HEK293 (cell line): ENCODE data around the gene RAB7B.

Experiments
- CTCF ChIA-PET: fragments of 350-600 bp; formaldehyde crosslinking; extraction: SDS; loops from one replicate; lab custom pipeline; 2021; ENCODE audit warnings: antibody characterized with exemption; lab: Yijun Ruan, JAX
- POLR2A ChIA-PET: fragments of 300-600 bp; formaldehyde crosslinking; extraction: SDS; loops from one replicate; lab custom pipeline; 2020; ENCODE audit warnings: antibody characterized with exemption, inconsistent platforms; lab: Yijun Ruan, JAX
- H3K27ac ChIP-seq: fragments of 200-500 bp; sonication (Bioruptor generic); 2 replicates; pipeline ENCODE4 v1.5.1; 2014; ENCODE audit warnings: low read depth, low read length, control low read depth, inconsistent platforms; ENCODE audit errors: extremely low read depth
- H3K36me3 ChIP-seq, 2 experiments: fragments of 200-500 bp in 1 of 2; sonication (Bioruptor generic) in 1 of 2; 1 replicate in 1 of 2; 2 replicates in 1 of 2; pipeline ENCODE4 v1.5.1; 2014 to 2017; ENCODE audit warnings: inconsistent platforms in 2 of 2, low read length in 2 of 2; ENCODE audit not compliant: control insufficient read depth in 2 of 2, insufficient read depth in 1 of 2
- H3K4me1 ChIP-seq: fragments of 200-500 bp; sonication (Bioruptor generic); 2 replicates; pipeline ENCODE4 v1.5.1; 2014; ENCODE audit warnings: mild to moderate bottlenecking, low read length, inconsistent platforms; ENCODE audit not compliant: control insufficient read depth, insufficient read depth
- H3K4me3 ChIP-seq: 2 replicates; pipeline ENCODE4 v1.5.1; 2011; ENCODE audit warnings: low read depth, mild to moderate bottlenecking, control low read depth, low read length, moderate library complexity
- H3K9me3 ChIP-seq: fragments of 200-500 bp; sonication (Bioruptor generic); 2 replicates; pipeline ENCODE4 v1.5.1; 2014; ENCODE audit warnings: low read depth, low read length, inconsistent platforms; ENCODE audit not compliant: control insufficient read depth, insufficient read depth
- ATF2 ChIP-seq: fragments of 450-650 bp; formaldehyde crosslinking; IDR thresholded peaks from 2 replicates; pipeline ENCODE4 v1.5.1; 2016; ENCODE audit warnings: missing biosample characterization, missing genetic modification characterization, low read depth
- KLF16 ChIP-seq: fragments of 450-650 bp; formaldehyde crosslinking; IDR thresholded peaks from 2 replicates; pipeline ENCODE4 v1.5.1; 2017; ENCODE audit warnings: missing biosample characterization, missing genetic modification characterization
- KLF9 ChIP-seq: fragments of 450-650 bp; formaldehyde crosslinking; IDR thresholded peaks from 2 replicates; pipeline ENCODE4 v1.5.1; 2016; ENCODE audit warnings: missing biosample characterization, missing genetic modification characterization, low read depth
- MEIS1 ChIP-seq: sonication (generic); formaldehyde crosslinking; IDR thresholded peaks from 2 replicates; pipeline ENCODE4 v1.8.1; 2022; ENCODE audit warnings: missing genetic modification reagents, mild to moderate bottlenecking, borderline replicate concordance
- PATZ1 ChIP-seq: fragments of 450-650 bp; formaldehyde crosslinking; IDR thresholded peaks from 2 replicates; pipeline ENCODE4 v1.5.1; 2016; ENCODE audit warnings: missing biosample characterization, missing genetic modification characterization
- PRDM1 ChIP-seq: fragments of 450-650 bp; formaldehyde crosslinking; IDR thresholded peaks from 2 replicates; pipeline ENCODE4; 2016; ENCODE audit warnings: missing biosample characterization, missing genetic modification characterization
- PRDM10 ChIP-seq: fragments of 450-650 bp; formaldehyde crosslinking; IDR thresholded peaks from 2 replicates; pipeline ENCODE4 v1.5.1; 2016; ENCODE audit warnings: missing biosample characterization, missing genetic modification characterization
- SCRT1 ChIP-seq: fragments of 450-650 bp; formaldehyde crosslinking; IDR thresholded peaks from 2 replicates; pipeline ENCODE4 v1.5.1; 2016; ENCODE audit warnings: missing biosample characterization, missing genetic modification characterization, borderline replicate concordance
- SCRT2 ChIP-seq: fragments of 450-650 bp; formaldehyde crosslinking; IDR thresholded peaks from 2 replicates; pipeline ENCODE4 v1.5.1; 2016; ENCODE audit warnings: missing biosample characterization, missing genetic modification characterization
- ZBTB44 ChIP-seq: fragments of 450-650 bp; IDR thresholded peaks from 2 replicates; pipeline ENCODE4 v1.5.1; 2018; ENCODE audit warnings: missing biosample characterization, mild to moderate bottlenecking, missing genetic modification characterization
- ZBTB48 ChIP-seq: fragments of 450-650 bp; formaldehyde crosslinking; IDR thresholded peaks from 2 replicates; pipeline ENCODE4 v1.5.1; 2016; ENCODE audit warnings: missing biosample characterization, missing genetic modification characterization
- ZBTB6 ChIP-seq: fragments of 450-650 bp; formaldehyde crosslinking; IDR thresholded peaks from 2 replicates; pipeline ENCODE4 v1.5.1; 2017; ENCODE audit warnings: missing biosample characterization, missing genetic modification characterization
- ZEB2 ChIP-seq: fragments of 450-650 bp; formaldehyde crosslinking; IDR thresholded peaks from 2 replicates; pipeline ENCODE4 v1.5.1; 2016; ENCODE audit warnings: missing biosample characterization, missing genetic modification characterization
- ZFHX2 ChIP-seq: fragments of 450-650 bp; formaldehyde crosslinking; conservative IDR thresholded peaks from 2 replicates; pipeline ENCODE4 v1.5.1; 2016; ENCODE audit warnings: missing biosample characterization, missing genetic modification characterization
- ZNF157 ChIP-seq: fragments of 450-650 bp; formaldehyde crosslinking; IDR thresholded peaks from 2 replicates; pipeline ENCODE4 v1.5.1; 2016; ENCODE audit warnings: missing biosample characterization, missing genetic modification characterization
- ZNF174 ChIP-seq: fragments of 450-650 bp; formaldehyde crosslinking; IDR thresholded peaks from 2 replicates; pipeline ENCODE4 v1.5.0; 2017; ENCODE audit warnings: missing biosample characterization, mild to moderate bottlenecking, missing genetic modification characterization
- ZNF26 ChIP-seq: fragments of 450-650 bp; formaldehyde crosslinking; IDR thresholded peaks from 2 replicates; pipeline ENCODE4 v1.5.1; 2016; ENCODE audit warnings: missing biosample characterization, missing genetic modification characterization
- ZNF366 ChIP-seq: fragments of 450-650 bp; formaldehyde crosslinking; conservative IDR thresholded peaks from 2 replicates; pipeline ENCODE4 v1.5.1; 2016; ENCODE audit warnings: missing biosample characterization, missing genetic modification characterization
- ZNF529 ChIP-seq: fragments of 450-650 bp; formaldehyde crosslinking; IDR thresholded peaks from 2 replicates; pipeline ENCODE4 v1.5.1; 2017; ENCODE audit warnings: missing genetic modification characterization, missing biosample characterization; ENCODE audit not compliant: insufficient replicate concordance
- ZNF792 ChIP-seq: fragments of 450-650 bp; formaldehyde crosslinking; IDR thresholded peaks from 2 replicates; pipeline ENCODE4 v1.5.1; 2016; ENCODE audit warnings: missing biosample characterization, missing genetic modification characterization
- ZSCAN23 ChIP-seq: fragments of 450-650 bp; formaldehyde crosslinking; IDR thresholded peaks from 2 replicates; pipeline ENCODE4 v1.5.1; 2016; ENCODE audit warnings: missing biosample characterization, missing genetic modification characterization

Gene RAB7B

GRCh38 chr1:205936846-205937586 is 66.2 kb downstream of the RAB7B start:
- Histone ChIP-seq H3K4me3 (no peak overlapping the region), H3K9me3 (no peaks in the 10 kb centered on the region), H3K4me1 (peaks cover 8% of the 10 kb centered on the region), H3K27ac (no peak overlapping the region), H3K36me3 (no peaks in the 10 kb centered on the region)
- no peak for TF ChIP-seq PATZ1 (tag by site-specific recombination)
- TF ChIP-seq ZBTB48 (tag by site-specific recombination) = no peak
- 0 out of 2 replicates have a peak, but pooled peaks have one; percentile 12 for TF ChIP-seq SCRT1 (tag by site-specific recombination)
- 0 out of 2 replicates have a peak, but pooled peaks have one; percentile 33 for TF ChIP-seq PRDM1
- peak; percentile 91 for TF ChIP-seq SCRT2
- ChIA-PET CTCF (interaction anchor here (0.6 kb wide), 1 partner anchor 92 kb away, joined by 3 read pairs; no protein-coding TSS in a partner anchor), POLR2A (no interaction called here)

- CTCF ChIA-PET = interaction anchor here (0.6 kb wide), 1 partner anchor 92 kb away, joined by 3 read pairs; no protein-coding TSS in a partner anchor
- H3K9me3 ChIP-seq = no peaks in the 10 kb centered on the region
- H3K27ac ChIP-seq = no peak overlapping the region
- H3K4me3 ChIP-seq = no peak overlapping the region
- H3K36me3 ChIP-seq = no peaks in the 10 kb centered on the region
- H3K4me1 ChIP-seq = peaks cover 8% of the 10 kb centered on the region
- TF ChIP-seq ZNF366 (tag by site-specific recombination) (no peak), KLF9 (tag by site-specific recombination) (no peak), ZNF157 (no peak), PRDM10 (no peak), ZNF26 (tag by site-specific recombination) (no peak), ZBTB44 (tag by site-specific recombination) (no peak), ZEB2 (tag by site-specific recombination) (no peak), KLF16 (tag by site-specific recombination) (no peak), ZNF792 (tag by site-specific recombination) (no peak), ATF2 (tag by site-specific recombination) (no peak), ZSCAN23 (tag by site-specific recombination) (no peak), MEIS1 (no peak), ZFHX2 (tag by site-specific recombination) (no peak), ZNF529 (tag by site-specific recombination) (no peak), ZBTB6 (tag by site-specific recombination) (no peak), ZNF174 (tag by site-specific recombination) (no peak)
- POLR2A ChIA-PET = no interaction called here
These were observed 66.9 kb downstream of the RAB7B start for GRCh38 chr1:205936311-205936710.
